Measurements from ENCODE around the gene FBLIM1. TPM values are rescaled to one million over a fixed set of nuclear protein-coding genes. Genes with fewer than 3 reads are reported as not detected.
A peak's percentile ranks its signal among the peaks of the same experiment; 100 is the strongest.

FBLIM1 gene
- polyA plus RNA-seq, 4 donors: 25.5 to 64.6 (median 42.8) TPM

GRCh38 chr1:15744122-15744679, 14.4 kb upstream of the FBLIM1 start:
- no peak for DNase-seq (ENCODE audit: low read depth in 4 of 4, low spot score in 3 of 4)

- DNase-seq (ENCODE audit: low read depth in 4 of 4, low spot score in 3 of 4): no peak
Measured at GRCh38 chr1:15747378-15747777, 11.2 kb upstream of the FBLIM1 start.

DNA sequence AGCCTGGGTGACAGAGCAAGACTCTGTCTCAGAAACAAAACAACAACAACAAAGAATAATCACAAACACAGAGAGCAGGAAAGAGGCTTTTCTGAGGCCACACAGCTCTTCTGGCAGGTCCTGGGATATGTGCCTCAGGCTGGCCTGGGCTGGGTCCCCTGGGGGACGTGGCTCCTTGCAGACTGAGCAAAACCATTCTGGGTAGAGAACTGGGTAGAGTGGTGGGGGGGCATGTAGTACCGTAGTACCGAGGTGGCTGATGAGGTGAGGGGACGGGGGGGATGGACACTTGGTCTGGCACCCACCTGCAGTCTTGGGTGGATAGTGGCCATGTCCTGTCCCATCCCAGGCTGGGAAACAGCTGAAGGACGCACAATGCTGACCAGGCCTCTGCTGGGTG, 10.3 kb upstream of the FBLIM1 start:
- DNase-seq (ENCODE audit: low read depth in 4 of 4, low spot score in 3 of 4): no peak

DNA sequence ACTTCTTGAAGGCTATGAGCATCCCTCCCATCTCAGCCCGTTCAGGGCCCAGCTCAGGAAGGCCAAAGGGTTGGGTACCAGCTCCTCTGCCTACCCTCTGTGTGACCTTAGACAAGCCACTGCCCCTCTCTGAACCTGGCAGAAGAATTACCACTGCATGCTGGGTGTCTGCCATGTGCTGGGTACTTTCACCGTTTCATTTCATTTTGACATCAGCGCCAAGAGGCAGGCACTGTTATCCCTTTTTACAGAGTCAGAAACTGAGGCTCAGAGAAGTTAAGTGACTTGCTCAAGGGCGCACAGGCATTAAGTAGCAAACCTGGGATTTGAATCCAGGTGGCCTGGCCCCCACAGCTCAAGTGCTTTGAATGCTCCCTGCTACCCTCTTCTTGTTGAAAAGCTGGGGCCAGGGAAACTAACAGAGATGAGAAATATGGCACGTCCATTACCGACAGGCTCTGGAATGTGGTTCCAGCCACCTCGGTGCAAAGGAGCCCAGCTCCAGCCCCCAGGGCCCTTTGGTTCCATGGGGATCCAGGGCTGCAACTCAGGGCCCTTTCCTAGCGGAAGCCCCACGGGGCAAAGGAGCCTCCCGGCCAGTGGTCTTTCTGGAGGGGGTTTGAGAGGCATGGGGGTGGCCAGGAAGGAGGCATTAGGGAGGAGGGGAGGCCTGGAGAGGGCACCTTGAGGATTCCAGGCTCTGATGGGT, 9.8 kb upstream of the FBLIM1 start:
- no peak for DNase-seq (ENCODE audit: low read depth in 4 of 4, low spot score in 3 of 4)

DNA sequence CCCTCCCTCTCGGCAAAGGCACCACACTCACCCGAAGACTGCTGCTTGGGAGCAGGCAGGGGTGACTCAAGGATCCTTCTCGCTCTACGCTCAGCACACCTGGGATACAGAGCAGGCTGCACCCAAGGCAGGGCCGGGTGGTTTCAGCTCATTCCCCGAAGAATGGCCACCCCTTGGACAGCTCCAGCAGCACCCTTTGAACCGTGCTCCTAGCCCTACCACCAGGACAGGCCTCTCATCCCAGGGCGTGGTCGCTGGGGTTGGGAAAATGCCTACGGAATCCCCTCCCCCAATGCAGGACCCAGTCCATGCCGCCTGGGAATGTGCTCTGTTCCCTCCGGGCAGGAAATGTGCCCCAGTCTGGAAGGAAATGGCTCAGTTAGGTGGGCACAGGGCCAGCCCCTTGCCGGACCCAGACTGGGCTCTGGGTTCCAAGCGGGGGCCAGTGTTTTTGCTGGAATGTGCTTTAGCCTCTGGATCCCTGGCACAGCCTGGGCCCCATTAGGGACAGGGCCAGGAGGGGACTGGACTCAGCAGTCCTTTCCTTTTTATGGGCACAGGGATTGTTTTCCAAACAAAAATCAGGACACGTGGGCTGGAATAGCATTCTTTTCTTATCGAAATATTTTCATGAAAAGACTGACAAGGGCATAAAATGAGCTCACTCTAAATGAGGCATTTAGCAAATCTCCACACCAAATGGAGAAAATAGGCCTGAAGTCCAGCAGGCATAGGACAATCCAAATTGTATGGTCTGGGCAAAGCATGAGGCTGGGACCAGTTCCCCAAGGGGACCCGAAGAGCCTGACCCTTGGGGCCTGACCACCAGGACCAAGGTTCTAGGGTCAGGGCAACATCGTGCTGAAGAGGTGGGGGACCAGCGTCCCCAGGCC, 8.9 kb upstream of the FBLIM1 start:
- DNase-seq (ENCODE audit: low read depth in 4 of 4, low spot score in 3 of 4): no peak

DNA sequence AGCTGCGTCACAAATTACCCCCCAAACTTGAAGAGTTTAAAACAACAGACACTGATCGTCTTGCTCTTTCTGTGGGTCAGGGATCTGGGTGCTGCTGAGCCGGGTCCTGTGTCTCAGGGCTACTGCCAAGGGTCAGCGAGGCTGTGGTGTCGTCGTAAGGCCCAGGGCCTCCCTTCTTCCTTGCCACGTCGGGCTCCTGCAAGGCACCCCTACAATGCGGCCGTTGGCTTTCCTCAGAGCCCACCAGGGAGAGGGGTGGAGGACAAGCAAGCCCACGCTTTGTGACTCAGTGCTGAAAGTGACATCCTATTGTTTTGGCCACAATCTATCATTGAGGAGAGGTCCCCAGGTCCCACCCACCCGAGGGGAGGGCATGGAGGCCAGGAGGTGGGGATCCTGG, 7.7 kb upstream of the FBLIM1 start:
- DNase-seq (ENCODE audit: low read depth in 4 of 4, low spot score in 3 of 4): no peak

DNA sequence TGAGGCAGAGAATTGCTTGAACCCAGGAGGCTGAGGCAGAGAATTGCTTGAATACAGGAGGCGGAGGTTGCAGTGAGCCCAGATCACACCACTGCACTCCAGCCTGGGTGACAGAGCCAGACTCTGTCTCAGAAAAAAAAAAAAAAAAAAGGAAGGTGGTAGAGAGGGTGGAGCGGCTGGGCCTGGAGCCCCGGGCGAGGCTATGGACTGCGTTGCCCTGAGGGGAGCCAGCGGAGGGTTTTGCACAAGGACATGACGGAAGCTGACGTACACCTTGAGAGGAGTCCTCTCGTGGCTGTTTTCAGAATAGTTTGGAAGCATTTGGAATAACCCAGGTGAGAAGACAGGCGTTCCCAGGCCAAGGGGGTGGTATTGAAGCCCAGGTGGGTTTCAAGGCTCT, 6.9 kb upstream of the FBLIM1 start:
- no peak for DNase-seq (ENCODE audit: low read depth in 4 of 4, low spot score in 3 of 4)

- no peak for DNase-seq (ENCODE audit: low read depth in 4 of 4, low spot score in 3 of 4)
Measured at GRCh38 chr1:15753776-15754175, 4.8 kb upstream of the FBLIM1 start.

- no peak for DNase-seq (ENCODE audit: low read depth in 4 of 4, low spot score in 3 of 4)
Measured at GRCh38 chr1:15755021-15755645, 3.5 kb upstream of the FBLIM1 start.

DNA sequence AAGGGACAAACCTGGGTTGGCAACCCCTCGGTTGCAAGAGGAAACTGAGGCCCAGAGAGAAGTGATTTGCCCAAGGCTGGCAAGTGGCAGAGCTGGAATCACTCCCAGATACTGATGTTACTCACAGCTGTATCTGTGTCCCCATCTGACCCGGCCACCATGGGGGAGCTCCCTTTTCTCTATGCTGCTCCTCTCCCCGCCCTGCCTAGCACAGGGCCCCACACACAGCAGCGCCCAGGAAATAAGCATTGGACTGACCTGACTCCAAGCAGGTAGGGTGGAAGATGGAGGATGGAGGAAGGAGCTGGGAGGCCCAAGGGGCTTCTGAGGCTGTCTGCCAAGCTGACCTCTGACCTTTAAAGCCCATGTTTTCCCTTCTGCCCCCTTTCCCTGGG, 3.0 kb upstream of the FBLIM1 start:
- DNase-seq (ENCODE audit: low read depth in 4 of 4, low spot score in 3 of 4): no peak

- no peak for DNase-seq (ENCODE audit: low read depth in 4 of 4, low spot score in 3 of 4)
Measured at GRCh38 chr1:15756143-15757015, 2.2 kb upstream of the FBLIM1 start.

- DNase-seq (ENCODE audit: low read depth in 4 of 4, low spot score in 3 of 4): no peak
Measured at GRCh38 chr1:15757016-15757543, 1.5 kb upstream of the FBLIM1 start.

DNA sequence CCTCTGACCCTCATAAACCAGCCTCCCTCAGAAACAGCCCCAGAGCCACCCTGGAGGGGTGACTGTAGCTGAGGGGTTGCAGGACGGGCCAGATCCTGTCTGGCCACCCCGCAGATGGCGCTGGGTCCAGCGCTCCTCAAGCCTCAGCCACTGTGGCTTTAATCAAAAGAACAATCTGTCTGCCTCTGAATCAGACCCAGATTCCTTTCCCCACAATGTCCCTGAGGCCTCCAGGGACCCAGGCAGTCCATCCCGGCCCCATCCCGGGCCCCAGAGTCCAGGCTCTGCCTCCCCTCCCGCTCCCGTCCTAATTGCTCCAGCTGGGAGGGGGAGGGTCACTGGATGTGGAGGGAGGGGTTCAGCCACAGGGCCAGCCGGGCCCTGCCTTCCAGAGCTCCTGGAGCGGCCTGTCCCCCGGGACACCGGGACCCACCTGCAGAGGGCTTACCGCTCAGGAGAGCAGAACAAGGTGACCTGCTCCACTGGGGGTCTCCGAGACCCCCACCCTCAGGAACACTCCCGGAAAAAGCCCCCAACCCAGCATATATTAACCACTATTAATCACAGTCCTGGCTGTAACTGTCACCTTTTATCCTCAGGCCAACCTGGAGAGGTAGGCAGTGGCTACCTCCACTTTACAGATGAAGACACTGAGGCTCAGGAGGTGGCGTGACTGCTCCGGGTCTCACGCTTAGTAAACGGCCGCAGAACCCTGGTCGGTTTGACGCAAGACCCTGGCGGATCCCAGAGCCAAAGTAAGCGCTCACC, 836 bp upstream of the FBLIM1 start:
- DNase-seq (ENCODE audit: low read depth in 4 of 4, low spot score in 3 of 4): peak in 1 of 4 donors; percentile 45

GRCh38 chr1:15758953-15759661, 512 bp downstream of the FBLIM1 start:
- no peak for DNase-seq (ENCODE audit: low read depth in 4 of 4, low spot score in 3 of 4)

GRCh38 chr1:15760520-15761211, 2.1 kb downstream of the FBLIM1 start:
- DNase-seq (ENCODE audit: low read depth in 4 of 4, low spot score in 3 of 4): peak in 2 of 4 donors; percentile 52 to 59

DNA sequence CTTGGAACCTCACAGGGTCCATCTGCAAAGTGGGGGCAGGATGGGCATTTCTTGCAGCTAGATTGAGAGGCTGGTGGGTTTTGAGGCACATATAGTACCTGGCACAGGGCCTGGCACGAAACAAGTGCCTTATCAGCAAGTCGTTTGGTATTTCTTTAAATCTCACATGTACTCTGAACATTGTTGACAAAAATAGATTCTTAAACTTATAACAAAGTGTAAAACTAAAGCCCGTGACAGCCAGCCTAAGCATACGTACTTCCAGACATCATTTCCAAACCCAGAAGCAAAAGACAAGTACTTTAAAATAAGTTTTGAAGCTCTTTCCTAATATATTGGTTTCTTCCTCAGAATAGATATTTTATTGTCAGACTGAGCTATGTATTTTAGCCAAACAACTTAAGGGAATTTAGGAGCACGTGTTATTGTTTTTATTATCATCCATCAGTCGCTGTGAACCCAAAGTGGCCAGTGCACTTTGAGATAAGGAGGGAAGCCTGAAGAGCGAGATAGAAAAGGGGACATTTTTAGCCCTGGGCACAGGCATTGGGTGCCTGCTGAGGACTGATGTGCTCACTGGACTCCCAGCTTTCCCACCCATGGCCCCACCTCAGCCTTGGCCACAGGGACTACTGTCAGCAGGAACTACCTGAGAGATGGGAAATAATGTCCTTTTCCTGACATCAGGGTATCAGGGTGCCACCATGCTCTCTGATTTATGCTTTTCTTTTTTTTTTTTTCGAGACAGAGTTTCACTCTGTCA, 3.0 kb downstream of the FBLIM1 start:
- no peak for DNase-seq (ENCODE audit: low read depth in 4 of 4, low spot score in 3 of 4)

GRCh38 chr1:15762546-15762945, 4.0 kb downstream of the FBLIM1 start:
- DNase-seq (ENCODE audit: low read depth in 4 of 4, low spot score in 3 of 4): no peak

Data from left renal pelvis (tissue), 4 donors.